Heart right ventricle (tissue), 16 donors: ENCODE measurements around the gene RNH1. TPM values are rescaled to one million over a fixed set of nuclear protein-coding genes. Genes with fewer than 3 reads are reported as not detected.

Experiments
- ATAC-seq, 8 donors: fragments of 200-7000 bp; cut with Tn5 transposase; one replicate each; pipeline ENCODE4 v1.9.1; 2020; ENCODE audit warnings: mild to moderate bottlenecking in 8 of 8, moderate library complexity in 8 of 8, moderate number of reproducible peaks in 1 of 8
- DNase-seq, 2 donors: peaks; one replicate each; pipeline ENCODE4 v3.0.0-alpha.2; 2020
- H3K27ac ChIP-seq, 10 donors: fragments of 200-600 bp; sonication (generic) in 2 of 10; one replicate each; pipeline versions ENCODE4 v1.5.0 to v1.8.0; 2020 to 2022; ENCODE audit warnings: mild to moderate bottlenecking in 3 of 10
- H3K27me3 ChIP-seq, 7 donors: fragments of 200-600 bp; one replicate each; pipeline ENCODE4 v1.8.0; 2021 to 2022; ENCODE audit warnings: mild to moderate bottlenecking in 2 of 7
- H3K36me3 ChIP-seq, 9 donors: fragments of 200-600 bp; sonication (generic) in 1 of 9; one replicate each; pipeline versions ENCODE4 v1.5.0 to v1.8.0; 2020 to 2022; ENCODE audit warnings: mild to moderate bottlenecking in 2 of 9
- H3K4me1 ChIP-seq, 9 donors: fragments of 200-600 bp; sonication (generic) in 1 of 9; one replicate each; pipeline versions ENCODE4 v1.5.0 to v1.8.0; 2020 to 2022; ENCODE audit warnings: mild to moderate bottlenecking in 4 of 9
- H3K4me3 ChIP-seq, 10 donors: fragments of 200-600 bp; sonication (generic) in 2 of 10; one replicate each; pipeline versions ENCODE4 v1.5.0 to v1.8.0; 2020 to 2022; ENCODE audit warnings: mild to moderate bottlenecking in 7 of 10, moderate library complexity in 2 of 10
- H3K9me3 ChIP-seq, 11 donors: fragments of 200-600 bp in 10 of 11; sonication (generic) in 2 of 11; one replicate each; pipeline versions ENCODE4 v1.5.0 to v1.8.0; 2013 to 2022; ENCODE audit warnings: mild to moderate bottlenecking in 2 of 11, control low read depth in 1 of 11, moderate library complexity in 1 of 11
- CTCF ChIP-seq, 9 donors: fragments of 200-600 bp; sonication (generic) in 2 of 9; IDR thresholded peaks; one replicate each; pipeline versions ENCODE4 v1.5.0 to v1.8.0; 2021 to 2022; ENCODE audit warnings: antibody characterized with exemption in 9 of 9, mild to moderate bottlenecking in 5 of 9, moderate library complexity in 1 of 9
- WGBS, 2 donors: extraction: QIAGEN DNeasy Blood & Tissue Kit; methylation state at CpG; one replicate each; pipeline ENCODE4 v1.1.7; 2013; ENCODE audit warnings: inconsistent platforms in 1 of 2; 5-methylcytosine and 5-hydroxymethylcytosine counted together
- intact Hi-C, 10 donors: fragments of 100-400 bp; cut with DNase I; formaldehyde crosslinking; loops; one replicate each; pipeline versions ENCODE4 v1.11.1 to v1.14.2; 2022
- polyA plus RNA-seq, 2 donors: library from polyadenylated mRNA; stranded (reverse); fragments of 200-250 nt; gene quantifications; one replicate each; pipeline ENCODE4 v1.2.3, GENCODE V29; 2013
- total RNA-seq, 10 donors: library from RNA; stranded (reverse); fragmentation: NEBNext Ultra II Directional in 3 of 10; extraction: Animal tissue kit (Norgen Biotek cat#: 25700) in 3 of 10; gene quantifications; one replicate each; pipeline versions ENCODE4 v1.2.1 to v1.2.4, GENCODE V29; 2021 to 2023
- donor health status: Arrhythmogenic right ventricular cardiomyopathy.
- donor health status: ischemic (EF 13 %, LVEDD 7.1; RV severe dilation, severe dysfunction).
- donor health status: healthy with polysubstance abuse.
- donor health status: DM: no; HTN: yes; CAD: no.
- donor health status: DM: no; HTN: no; CAD: no.
- donor health status: ischemic (EF 25% LVEDD 6.9; RV normal size, moderate dysfunction).
- donor health status: ischemic (EF 25% LVEDD 5.7; RV mildly dilated, moderate dysfunction).
- donor health status: healthy.
- donor health status: DM: yes; HTN: yes; CAD: no.
- donor health status: Ischemic cardiomyopathy.
- donor health status: ischemic (EF 35%, LVEDD 5.7; RV mildly dilated, moderate dysfunction).
- donor health status: nonischemic (EF 11% LVEDD 7.7; RV severe dilation, severe dysfunction).
- donor health status: DM: yes; HTN: yes; CAD: no.
- donor health status: PGD.
- donor health status: ischemic (EF 29% LVEDD 5.4; RV normal size, mild dysfunction).
- donor health status: nonischemic (EF 23%, LVEDD 6.1; RV moderate dilation, normal function).

RNH1 gene
- total and polyA plus RNA-seq, 12 donors, result 37.4 to 221 (median 153) TPM

- Histone ChIP-seq H3K36me3 (peaks cover 0 to 39% (median 11%) of the 10 kb centered on the region in 9 donors), H3K4me1 (peaks cover 5 to 27% (median 20%) of the 10 kb centered on the region in 9 donors), H3K9me3 (no peaks in the 10 kb centered on the region), H3K27ac (peak overlapping the region in 1 of 10 donors; percentile 69), H3K4me3 (no peak overlapping the region), H3K27me3 (no peaks in the 10 kb centered on the region)
- DNase-seq (no peak), ATAC-seq (no peak)
- 95 to 96% methylated on average over 16 of the region's 16 CpGs for WGBS, 2 donors
- intact Hi-C loops, result no loop called here
- no peak for TF ChIP-seq CTCF (IDR thresholded peaks at IDR 0.05)
Measured at GRCh38 chr11:462107-462890, 44.7 kb downstream of the RNH1 start.

GRCh38 chr11:461626-462025 lies 45.4 kb downstream of the RNH1 start:
- intact Hi-C loops, result no loop called here
- Histone ChIP-seq H3K27me3 (no peaks in the 10 kb centered on the region), H3K4me1 (peaks cover 5 to 27% (median 20%) of the 10 kb centered on the region in 9 donors), H3K27ac (peak overlapping the region in 4 of 10 donors; percentile 26 to 81 (median 74)), H3K4me3 (no peak overlapping the region), H3K9me3 (no peaks in the 10 kb centered on the region), H3K36me3 (peaks cover 0 to 46% (median 11%) of the 10 kb centered on the region in 9 donors)
- WGBS, 2 donors, result 63 to 73% methylated on average over 9 of the region's 9 CpGs
- DNase-seq (no peak), ATAC-seq (peak in 3 of 8 donors; percentile 4 to 17 (median 10))
- no peak for TF ChIP-seq CTCF (IDR thresholded peaks at IDR 0.05)

- peaks cover 5 to 32% (median 22%) of the 10 kb centered on the region in 9 donors for H3K4me1 ChIP-seq
- TF ChIP-seq CTCF (IDR thresholded peaks at IDR 0.05), result no peak
- no peaks in the 10 kb centered on the region for H3K27me3 ChIP-seq
- peak; percentile 47 to 54 for DNase-seq
- peak overlapping the region in 9 of 10 donors; percentile 13 to 49 (median 39) for H3K4me3 ChIP-seq
- WGBS, 2 donors, result 47 to 51% methylated on average over 41 of the region's 41 CpGs
- no peaks in the 10 kb centered on the region for H3K9me3 ChIP-seq
- H3K36me3 ChIP-seq, result peaks cover 0 to 46% (median 10%) of the 10 kb centered on the region in 9 donors
- peak overlapping the region; percentile 38 to 89 (median 76) for H3K27ac ChIP-seq
- ATAC-seq, result peak; percentile 69 to 84 (median 78)
- intact Hi-C loops, result no loop called here
Measured at GRCh38 chr11:460331-461199, 46.5 kb downstream of the RNH1 start.
